ENCODE measurements around the gene FERMT3. TPM values are rescaled to one million over a fixed set of nuclear protein-coding genes. Genes with fewer than 3 reads are reported as not detected.
"Not testable (repeated sequence)": the region's sequence is repeated elsewhere in the genome, so short reads cannot be mapped to it uniquely, and the experiment has no call there.

The FERMT3 gene
- total RNA-seq, 1 experiment from 2014 or later = 10.6 TPM

DNA sequence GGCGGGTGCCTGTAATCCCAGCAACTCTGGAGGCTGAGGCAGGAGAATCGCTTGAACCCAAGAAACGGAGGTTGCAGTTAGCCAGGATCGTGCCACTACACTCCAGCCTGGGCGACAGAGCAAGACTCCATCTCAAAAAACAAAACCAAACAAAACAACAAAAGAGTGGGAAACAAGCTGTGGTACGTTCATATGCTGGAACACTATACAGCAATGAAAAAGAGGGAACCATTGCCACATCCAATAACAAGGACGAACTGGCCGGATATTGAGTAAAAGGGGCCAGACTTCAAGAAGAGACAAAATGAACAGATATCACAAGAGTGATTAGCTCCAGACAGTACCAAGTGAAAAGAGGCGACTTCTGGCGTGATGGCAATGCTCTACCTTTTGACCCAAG lies 45.5 kb upstream of the FERMT3 start:
- Histone ChIP-seq H3K27me3 (ENCODE audit: insufficient read depth, low read length) (peaks cover 1% of the 10 kb centered on the region; the same call in 1 of the 2 replicates), H4K5ac (ENCODE audit: insufficient read length, low read depth, low read length) (no peak overlapping the region), H3K56ac (ENCODE audit: insufficient read length, low read depth, low read length) (no peak overlapping the region), H3K14ac (ENCODE audit: insufficient read depth, low read length) (no peak overlapping the region), H3K79me2 (ENCODE audit: insufficient read depth, low read length) (no peaks in the 10 kb centered on the region), H3K27ac (ENCODE audit: insufficient read length, low read depth, low read length) (no peak overlapping the region), H3K4me2 (ENCODE audit: insufficient read depth, insufficient read length, low read length) (no peak overlapping the region), H2BK15ac (ENCODE audit: low read depth, low read length) (no peak overlapping the region), H2BK12ac (ENCODE audit: insufficient read length, low read depth, low read length) (no peak overlapping the region), H4K8ac (replicated peaks; ENCODE audit: insufficient read length, low read depth, low read length) (no peak overlapping the region), H3K18ac (ENCODE audit: insufficient read length, low read depth, low read length) (no peak overlapping the region), H3K4me1 (ENCODE audit: insufficient read depth, low read length) (no peaks in the 10 kb centered on the region), H3T11ph (ENCODE audit: low read length) (no peak overlapping the region), H3K4ac (ENCODE audit: low read depth, low read length) (no peak overlapping the region), H2BK5ac (ENCODE audit: insufficient read length, low read length) (no peak overlapping the region), H3K79me1 (ENCODE audit: insufficient read depth, low read depth, low read length, poor library complexity, severe bottlenecking) (no peaks in the 10 kb centered on the region), H2BK20ac (ENCODE audit: low read depth, low read length, poor library complexity, severe bottlenecking) (no peak overlapping the region), H4K91ac (ENCODE audit: insufficient read length, low read depth, low read length) (no peak overlapping the region), H3K23me2 (ENCODE audit: insufficient read length, low read depth, low read length, poor library complexity, severe bottlenecking) (peaks cover 5% of the 10 kb centered on the region), H2AK5ac (ENCODE audit: insufficient read length, low read length) (no peak overlapping the region), H3K9ac (ENCODE audit: extremely low read depth, insufficient read length, low read length) (no peak overlapping the region), H2AFZ (ENCODE audit: low read length) (no peak overlapping the region), H2BK120ac (ENCODE audit: low read depth, low read length, poor library complexity, severe bottlenecking) (no peak overlapping the region), H3K9me3 (ENCODE audit: control insufficient read depth, low read depth, low read length) (no peaks in the 10 kb centered on the region), H4K20me1 (ENCODE audit: control insufficient read depth, insufficient read depth, insufficient read length) (no peaks in the 10 kb centered on the region), H3K23ac (ENCODE audit: insufficient read length, low read depth, low read length) (no peak overlapping the region)
- Mint-ChIP-seq H3K4me1 (peaks cover 6 to 10% of the 10 kb centered on the region in 2 experiments), H3K4me3 (no peak overlapping the region; a peak in 1 of 5 replicates), H3K36me3 (ENCODE audit: insufficient read depth in 1 of 3, low read depth in 3 of 3) (peaks cover 0 to 10% (median 5%) of the 10 kb centered on the region in 3 experiments; a peak in 3 of 7 replicates), H3K27ac (no peak overlapping the region), H3K27me3 (ENCODE audit: low read depth) (peaks cover 7% of the 10 kb centered on the region; the same call in 1 of the 2 replicates), H3K9me3 (no peaks in the 10 kb centered on the region)
- DNase-seq = no peak
- TF ChIP-seq, protein P1, sequence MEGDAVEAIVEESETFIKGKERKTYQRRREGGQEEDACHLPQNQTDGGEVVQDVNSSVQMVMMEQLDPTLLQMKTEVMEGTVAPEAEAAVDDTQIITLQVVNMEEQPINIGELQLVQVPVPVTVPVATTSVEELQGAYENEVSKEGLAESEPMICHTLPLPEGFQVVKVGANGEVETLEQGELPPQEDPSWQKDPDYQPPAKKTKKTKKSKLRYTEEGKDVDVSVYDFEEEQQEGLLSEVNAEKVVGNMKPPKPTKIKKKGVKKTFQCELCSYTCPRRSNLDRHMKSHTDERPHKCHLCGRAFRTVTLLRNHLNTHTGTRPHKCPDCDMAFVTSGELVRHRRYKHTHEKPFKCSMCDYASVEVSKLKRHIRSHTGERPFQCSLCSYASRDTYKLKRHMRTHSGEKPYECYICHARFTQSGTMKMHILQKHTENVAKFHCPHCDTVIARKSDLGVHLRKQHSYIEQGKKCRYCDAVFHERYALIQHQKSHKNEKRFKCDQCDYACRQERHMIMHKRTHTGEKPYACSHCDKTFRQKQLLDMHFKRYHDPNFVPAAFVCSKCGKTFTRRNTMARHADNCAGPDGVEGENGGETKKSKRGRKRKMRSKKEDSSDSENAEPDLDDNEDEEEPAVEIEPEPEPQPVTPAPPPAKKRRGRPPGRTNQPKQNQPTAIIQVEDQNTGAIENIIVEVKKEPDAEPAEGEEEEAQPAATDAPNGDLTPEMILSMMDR (conservative IDR thresholded peaks at IDR 0.05) = no peak
- no CpG with 5 or more reads among the region's 10 CpGs for WGBS (ENCODE audit: extremely low coverage, insufficient read length, low lambda C conversion rate)

DNA sequence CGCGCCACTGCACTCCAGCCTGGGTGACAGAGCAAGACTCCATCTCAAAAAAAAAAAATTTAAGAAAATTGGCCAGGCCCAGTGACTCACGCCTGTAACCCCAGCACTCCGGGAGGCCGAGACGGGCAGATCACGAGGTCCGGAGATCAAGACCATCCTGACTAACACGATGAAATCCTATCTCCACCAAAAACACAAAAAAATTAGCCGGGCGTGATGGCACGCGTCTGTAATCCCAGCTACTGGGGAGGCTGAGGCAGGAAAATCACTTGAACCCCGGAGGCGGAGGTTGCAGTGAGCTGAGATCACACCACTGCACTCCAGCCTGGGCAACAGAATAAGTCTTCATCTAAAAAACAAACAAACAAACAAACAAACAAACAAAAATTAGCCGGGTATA lies 43.8 kb upstream of the FERMT3 start:
- H3K9me3 Mint-ChIP-seq; H3K79me2 ChIP-seq (ENCODE audit: insufficient read depth, low read length): not testable (repeated sequence)

More for the DNA sequence above, 43.8 kb upstream of the FERMT3 start:
- H2BK20ac ChIP-seq (ENCODE audit: low read depth, low read length, poor library complexity, severe bottlenecking); H4K8ac ChIP-seq (replicated peaks; ENCODE audit: insufficient read length, low read depth, low read length); H3K23ac ChIP-seq (ENCODE audit: insufficient read length, low read depth, low read length); H3K56ac ChIP-seq (ENCODE audit: insufficient read length, low read depth, low read length); H2BK15ac ChIP-seq (ENCODE audit: low read depth, low read length); H2AK5ac ChIP-seq (ENCODE audit: insufficient read length, low read length); H3K4me1 ChIP-seq (ENCODE audit: insufficient read depth, low read length); H3K27me3 ChIP-seq (ENCODE audit: insufficient read depth, low read length); H3K9me3 ChIP-seq (ENCODE audit: control insufficient read depth, low read depth, low read length); H2BK12ac ChIP-seq (ENCODE audit: insufficient read length, low read depth, low read length); H4K5ac ChIP-seq (ENCODE audit: insufficient read length, low read depth, low read length); H4K20me1 ChIP-seq (ENCODE audit: control insufficient read depth, insufficient read depth, insufficient read length); H3K4ac ChIP-seq (ENCODE audit: low read depth, low read length); H2AFZ ChIP-seq (ENCODE audit: low read length); H3K4me3 Mint-ChIP-seq; H3T11ph ChIP-seq (ENCODE audit: low read length); H3K14ac ChIP-seq (ENCODE audit: insufficient read depth, low read length); H4K91ac ChIP-seq (ENCODE audit: insufficient read length, low read depth, low read length); H3K18ac ChIP-seq (ENCODE audit: insufficient read length, low read depth, low read length); H3K79me1 ChIP-seq (ENCODE audit: insufficient read depth, low read depth, low read length, poor library complexity, severe bottlenecking); H3K27ac Mint-ChIP-seq; H2BK120ac ChIP-seq (ENCODE audit: low read depth, low read length, poor library complexity, severe bottlenecking); H3K9ac ChIP-seq (ENCODE audit: extremely low read depth, insufficient read length, low read length); H3K23me2 ChIP-seq (ENCODE audit: insufficient read length, low read depth, low read length, poor library complexity, severe bottlenecking); H2BK5ac ChIP-seq (ENCODE audit: insufficient read length, low read length); H3K4me2 ChIP-seq (ENCODE audit: insufficient read depth, insufficient read length, low read length); DNase-seq; H3K27ac ChIP-seq (ENCODE audit: insufficient read length, low read depth, low read length): not testable (repeated sequence)
- Mint-ChIP-seq H3K36me3 (ENCODE audit: insufficient read depth in 1 of 3, low read depth in 3 of 3) (peaks cover 0 to 10% (median 5%) of the 10 kb centered on the region in 3 experiments; a peak in 3 of 7 replicates), H3K27me3 (ENCODE audit: low read depth) (peaks cover 12% of the 10 kb centered on the region), H3K4me1 (peaks cover 10 to 15% of the 10 kb centered on the region in 2 experiments)
- WGBS (ENCODE audit: extremely low coverage, insufficient read length, low lambda C conversion rate) = no CpG with 5 or more reads among the region's 16 CpGs
